ENCODE data around the gene NMU.

GRCh38 chr4:55553441-55554201, 82.5 kb downstream of the NMU start:
- TF ChIP-seq GATA2 (CRISPR knock-in tag; IDR thresholded peaks at IDR 0.05) (no peak), KDM1A (IDR thresholded peaks at IDR 0.05) (no peak), ATF7 (IDR thresholded peaks at IDR 0.05) (no peak), BRCA1 (IDR thresholded peaks at IDR 0.05) (no peak), BRCA1 (CRISPR knock-in tag; IDR thresholded peaks at IDR 0.05) (no peak), ZBTB40 (IDR thresholded peaks at IDR 0.05) (no peak), ZBTB40 (CRISPR knock-in tag; IDR thresholded peaks at IDR 0.05) (no peak), ZNF239 (CRISPR knock-in tag; IDR thresholded peaks at IDR 0.05) (no peak)

Measured in K562 (cell line).